Inflammatory macrophage (primary cell): ENCODE measurements around the gene PRR20B.
"Not testable (repeated sequence)": the region's sequence is repeated elsewhere in the genome, so short reads cannot be mapped to it uniquely, and the experiment has no call there.

Source experiments
- DNase-seq, 2 donors: peaks; one replicate each; pipeline ENCODE4 v3.0.0-alpha.2; 2020 to 2022
- total RNA-seq, 18 experiments: gene quantifications; one replicate each; lab custom pipeline; 2026; ENCODE audit warnings: mixed read lengths in 6 of 18, inconsistent platforms in 2 of 18; lab: John Stamatoyannopoulos, UW

Gene PRR20B
- 0 reads per million in 18 experiments for total RNA-seq

DNA sequence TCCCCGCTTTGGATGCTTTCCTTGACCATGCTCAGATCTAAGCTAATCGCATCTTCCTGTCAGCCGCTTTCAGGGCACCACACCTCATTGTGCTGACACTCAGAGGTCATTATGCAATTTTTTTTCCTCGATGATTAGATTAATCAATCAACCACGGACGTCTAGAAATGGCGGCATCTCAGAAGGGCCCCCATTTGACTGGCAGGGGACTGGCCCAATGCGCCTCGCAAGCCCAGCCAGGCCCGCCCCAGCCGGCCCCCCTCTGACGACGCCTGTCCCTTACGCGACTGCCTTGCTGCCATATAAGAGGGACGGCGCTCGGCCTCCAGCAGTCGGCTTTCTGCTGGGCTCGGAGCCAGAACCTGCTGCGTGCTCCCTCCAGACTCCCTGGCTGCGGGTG is at the start of gene PRR20B:
TSS of gene PRR20B (plus strand) at position 301 of the 400 bp plus-strand sequence. CDS start 387 bp downstream, outside the sequence.
- not testable (repeated sequence) for DNase-seq

DNA sequence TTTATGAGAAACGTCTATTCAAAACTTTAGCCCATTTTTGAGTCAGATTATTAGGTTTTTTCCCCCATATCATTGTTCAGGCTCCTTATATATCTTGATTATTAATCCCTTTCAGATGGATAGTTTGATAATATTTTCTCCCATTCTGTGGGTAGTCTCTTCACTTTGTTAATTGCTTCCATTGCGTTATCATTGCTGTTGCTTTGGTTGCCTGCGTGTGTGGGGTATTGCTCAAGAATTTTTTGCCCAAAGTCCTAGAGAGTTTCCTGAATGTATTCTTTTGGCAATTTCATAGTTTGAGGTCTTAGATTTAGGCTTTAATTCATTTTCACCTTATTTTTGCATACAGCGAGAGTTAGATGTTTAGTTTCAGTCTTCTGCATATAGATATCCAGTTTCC is 32.3 kb upstream of the PRR20B start:
- no peak for DNase-seq

DNA sequence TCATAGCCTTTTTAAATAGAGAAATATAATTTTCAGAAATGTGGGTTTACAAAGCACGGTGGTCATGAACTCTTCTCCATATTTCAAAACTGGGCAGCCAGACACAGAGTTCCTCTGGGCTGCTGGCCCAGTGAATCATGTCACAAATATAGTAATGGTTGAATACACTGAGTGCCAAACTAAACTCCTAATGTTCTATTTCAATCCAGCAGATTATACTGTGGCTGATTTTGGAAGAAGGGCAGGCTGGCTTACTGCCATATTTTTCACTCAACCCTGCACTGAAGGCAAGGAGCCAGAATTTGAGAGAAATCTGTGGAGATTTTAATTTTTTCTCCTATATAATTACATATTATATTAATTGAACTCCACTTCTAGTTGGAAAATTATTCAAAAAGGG is 23.6 kb upstream of the PRR20B start:
- DNase-seq, result no peak

DNA sequence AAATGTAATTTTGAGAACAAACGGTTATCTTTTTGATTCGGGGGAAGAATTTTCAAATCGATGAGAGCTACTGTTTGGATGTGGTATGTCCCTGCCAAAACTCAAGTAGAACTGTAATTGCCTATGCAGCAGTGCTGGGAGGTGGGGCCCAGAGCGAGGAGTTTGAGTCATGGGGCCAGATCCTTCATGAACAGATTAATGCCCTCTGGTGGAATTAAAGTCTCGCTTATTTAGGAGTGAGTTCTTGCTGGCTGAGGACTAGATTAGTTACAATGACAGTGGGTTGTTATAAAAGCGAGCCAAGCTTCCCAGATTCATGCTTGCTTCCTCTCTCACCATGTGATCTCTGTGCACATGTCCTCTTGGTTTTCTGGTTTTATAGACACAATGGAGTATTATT is 18.4 kb upstream of the PRR20B start:
- DNase-seq, result no peak

DNA sequence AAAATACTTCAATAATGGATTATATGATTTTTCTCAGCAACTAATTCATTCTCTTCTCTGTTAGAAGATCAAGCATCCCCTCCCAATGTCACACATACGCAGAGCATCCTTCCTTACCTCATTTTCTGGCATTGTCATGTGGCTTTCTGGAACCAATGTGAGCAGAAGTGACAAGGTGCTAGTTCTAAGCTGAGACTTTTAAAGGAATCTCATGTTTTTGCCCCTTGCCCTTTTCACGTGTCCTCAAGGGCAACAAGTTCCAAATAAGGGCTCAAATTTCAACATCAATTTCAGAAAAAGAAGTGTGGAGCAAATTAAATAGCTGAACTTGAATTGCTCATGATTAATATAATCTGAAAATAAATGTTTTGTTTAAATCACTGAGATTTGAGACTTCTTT is 11.2 kb upstream of the PRR20B start:
- no peak for DNase-seq

DNA sequence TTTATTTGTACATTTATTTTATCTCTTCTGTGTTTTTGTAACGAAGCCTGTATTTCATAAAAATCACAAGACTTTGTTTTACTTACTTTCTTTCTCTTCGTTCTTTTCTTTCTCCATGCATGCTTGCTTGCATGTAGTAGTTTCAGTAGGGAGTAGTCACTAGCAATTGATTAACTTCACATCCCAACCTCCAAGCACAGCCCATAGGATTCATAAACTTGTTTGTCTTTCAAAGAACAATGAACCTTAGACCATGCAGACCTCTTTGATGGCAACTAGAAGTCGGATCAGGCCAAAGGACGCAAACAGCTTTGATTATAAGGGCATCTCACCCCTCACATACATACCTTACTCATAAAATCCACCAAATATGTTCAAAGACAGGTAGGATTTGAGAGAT is 9.7 kb upstream of the PRR20B start:
- no peak for DNase-seq

DNA sequence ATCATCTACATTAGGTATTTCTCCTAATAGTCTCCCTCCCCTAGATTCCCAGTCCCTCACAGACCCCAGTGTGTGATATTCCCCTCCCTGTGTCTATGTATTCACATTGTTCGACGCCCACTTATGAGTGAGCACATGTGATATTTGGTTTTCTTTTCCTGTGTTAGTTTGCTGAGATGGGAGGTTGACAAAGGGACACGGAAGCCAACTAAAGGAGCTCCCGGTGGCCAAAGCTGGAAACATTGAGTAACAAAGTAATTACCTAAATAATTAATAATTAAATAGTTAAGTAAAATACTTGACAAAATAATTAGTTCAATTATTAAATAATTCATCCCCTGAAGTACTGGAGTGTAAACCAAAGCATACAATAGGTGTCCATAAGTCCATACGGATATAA is 8.3 kb upstream of the PRR20B start:
- no peak for DNase-seq

DNA sequence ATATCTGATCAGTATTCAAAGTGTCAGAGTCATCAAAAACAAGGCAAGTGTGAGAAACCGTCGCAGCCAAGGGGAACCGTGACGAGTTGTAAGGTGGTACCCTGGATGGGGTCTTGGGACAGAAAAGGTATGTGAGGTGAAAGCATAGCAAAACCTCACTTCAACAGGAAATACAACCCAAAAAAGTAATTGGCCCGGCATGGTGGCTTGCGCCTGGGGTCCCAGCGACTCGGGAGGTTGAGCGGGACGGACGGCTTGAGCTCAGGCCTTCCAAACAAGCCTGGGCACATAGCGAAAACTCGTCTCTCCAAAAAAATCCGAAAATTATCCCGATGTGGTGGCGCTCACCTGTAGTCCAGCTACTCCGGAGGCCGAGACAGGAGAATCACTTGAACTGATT is 7.5 kb upstream of the PRR20B start:
- not testable (repeated sequence) for DNase-seq

DNA sequence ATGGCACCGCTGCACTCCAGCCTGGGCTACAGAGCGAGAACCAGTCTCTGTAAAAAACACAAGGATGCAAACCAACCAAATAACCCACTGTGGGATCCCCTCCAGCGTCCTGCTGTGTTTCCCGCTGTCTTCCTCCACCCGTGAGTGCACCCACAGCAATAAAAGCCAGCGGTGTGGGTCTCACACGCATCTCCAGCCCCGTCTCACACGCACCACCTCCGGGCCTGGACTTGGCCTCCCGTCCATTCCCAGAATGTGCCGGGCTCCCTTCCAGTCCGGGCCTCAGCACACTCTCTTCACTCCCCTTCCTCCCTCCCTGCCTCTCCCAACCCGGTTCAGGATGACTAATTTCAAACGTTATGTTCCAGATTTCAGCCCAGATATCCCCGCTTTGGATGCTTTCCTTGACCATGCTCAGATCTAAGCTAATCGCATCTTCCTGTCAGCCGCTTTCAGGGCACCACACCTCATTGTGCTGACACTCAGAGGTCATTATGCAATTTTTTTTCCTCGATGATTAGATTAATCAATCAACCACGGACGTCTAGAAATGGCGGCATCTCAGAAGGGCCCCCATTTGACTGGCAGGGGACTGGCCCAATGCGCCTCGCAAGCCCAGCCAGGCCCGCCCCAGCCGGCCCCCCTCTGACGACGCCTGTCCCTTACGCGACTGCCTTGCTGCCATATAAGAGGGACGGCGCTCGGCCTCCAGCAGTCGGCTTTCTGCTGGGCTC is 6.9 kb upstream of the PRR20B start, which contains the start of gene PRR20A:
TSS of gene PRR20A (plus strand) at position 684 of the 734 bp plus-strand sequence. CDS start 387 bp downstream, outside the sequence.
- not testable (repeated sequence) for DNase-seq

DNA sequence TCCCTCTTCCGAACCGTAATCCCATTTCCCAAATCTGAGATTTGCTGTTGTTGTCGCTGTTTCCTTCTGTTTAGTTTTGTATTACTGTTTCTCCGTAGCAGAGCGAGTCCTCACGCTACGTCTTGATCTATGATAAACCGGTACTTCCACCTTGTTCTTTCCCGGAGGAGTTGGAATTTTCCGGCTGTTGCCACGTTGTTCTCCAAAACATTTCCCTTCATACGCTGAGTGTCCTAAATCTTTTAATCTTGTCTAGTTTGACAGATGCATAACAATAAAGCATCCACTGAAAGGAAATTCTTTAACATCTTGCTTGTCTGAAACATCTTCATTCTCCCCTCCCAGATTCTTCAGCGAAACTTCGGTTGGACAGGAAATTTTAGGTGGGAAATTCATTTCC is 818 bp downstream of the PRR20B start:
- DNase-seq, result not testable (repeated sequence)

DNA sequence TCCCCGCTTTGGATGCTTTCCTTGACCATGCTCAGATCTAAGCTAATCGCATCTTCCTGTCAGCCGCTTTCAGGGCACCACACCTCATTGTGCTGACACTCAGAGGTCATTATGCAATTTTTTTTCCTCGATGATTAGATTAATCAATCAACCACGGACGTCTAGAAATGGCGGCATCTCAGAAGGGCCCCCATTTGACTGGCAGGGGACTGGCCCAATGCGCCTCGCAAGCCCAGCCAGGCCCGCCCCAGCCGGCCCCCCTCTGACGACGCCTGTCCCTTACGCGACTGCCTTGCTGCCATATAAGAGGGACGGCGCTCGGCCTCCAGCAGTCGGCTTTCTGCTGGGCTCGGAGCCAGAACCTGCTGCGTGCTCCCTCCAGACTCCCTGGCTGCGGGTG is 6.5 kb downstream of the PRR20B start, which contains the start of gene PRR20C:
TSS of gene PRR20C (plus strand) at position 301 of the 400 bp plus-strand sequence. CDS start 387 bp downstream, outside the sequence.
- DNase-seq, result not testable (repeated sequence)

DNA sequence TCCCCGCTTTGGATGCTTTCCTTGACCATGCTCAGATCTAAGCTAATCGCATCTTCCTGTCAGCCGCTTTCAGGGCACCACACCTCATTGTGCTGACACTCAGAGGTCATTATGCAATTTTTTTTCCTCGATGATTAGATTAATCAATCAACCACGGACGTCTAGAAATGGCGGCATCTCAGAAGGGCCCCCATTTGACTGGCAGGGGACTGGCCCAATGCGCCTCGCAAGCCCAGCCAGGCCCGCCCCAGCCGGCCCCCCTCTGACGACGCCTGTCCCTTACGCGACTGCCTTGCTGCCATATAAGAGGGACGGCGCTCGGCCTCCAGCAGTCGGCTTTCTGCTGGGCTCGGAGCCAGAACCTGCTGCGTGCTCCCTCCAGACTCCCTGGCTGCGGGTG is 13.0 kb downstream of the PRR20B start, which contains the start of gene PRR20D:
TSS of gene PRR20D (plus strand) at position 301 of the 400 bp plus-strand sequence. CDS start 387 bp downstream, outside the sequence.
- DNase-seq, result not testable (repeated sequence)

DNA sequence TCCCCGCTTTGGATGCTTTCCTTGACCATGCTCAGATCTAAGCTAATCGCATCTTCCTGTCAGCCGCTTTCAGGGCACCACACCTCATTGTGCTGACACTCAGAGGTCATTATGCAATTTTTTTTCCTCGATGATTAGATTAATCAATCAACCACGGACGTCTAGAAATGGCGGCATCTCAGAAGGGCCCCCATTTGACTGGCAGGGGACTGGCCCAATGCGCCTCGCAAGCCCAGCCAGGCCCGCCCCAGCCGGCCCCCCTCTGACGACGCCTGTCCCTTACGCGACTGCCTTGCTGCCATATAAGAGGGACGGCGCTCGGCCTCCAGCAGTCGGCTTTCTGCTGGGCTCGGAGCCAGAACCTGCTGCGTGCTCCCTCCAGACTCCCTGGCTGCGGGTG is 19.6 kb downstream of the PRR20B start, which contains the start of gene PRR20E:
TSS of gene PRR20E (plus strand) at position 301 of the 400 bp plus-strand sequence. CDS start 387 bp downstream, outside the sequence.
- not testable (repeated sequence) for DNase-seq

DNA sequence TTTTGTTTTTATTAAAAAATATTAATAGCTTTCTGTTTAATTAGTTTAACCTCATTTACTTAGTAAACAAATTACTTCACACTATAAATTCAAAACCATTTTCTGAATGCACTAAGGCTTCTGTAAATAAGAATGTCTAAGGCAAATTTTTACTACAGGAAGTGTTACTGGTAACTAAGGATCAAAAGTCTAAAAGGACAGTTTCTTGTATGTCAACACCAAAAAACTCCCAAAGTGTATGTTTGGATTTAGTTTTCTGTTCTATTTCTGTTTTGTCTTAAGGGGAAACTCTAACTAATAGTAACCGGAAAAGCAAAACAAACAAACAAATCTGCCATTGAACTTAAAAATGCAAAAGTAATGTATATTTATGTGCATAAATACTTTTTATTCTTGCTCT is 44.4 kb downstream of the PRR20B start:
- DNase-seq, result no peak
